GM12875 (cell line): Measurements from ENCODE around the gene KIAA2012.

Source experiments
- H3K4me3 ChIP-seq: one replicate; pipeline ENCODE4 v1.5.1; 2011; ENCODE audit warnings: low read depth, low read length, control low read depth
- CTCF ChIP-seq: IDR thresholded peaks from 2 replicates; pipeline ENCODE4 v1.5.1; 2011; ENCODE audit warnings: low read depth, mild to moderate bottlenecking, control low read depth, inconsistent platforms, low read length, moderate library complexity, borderline replicate concordance; ENCODE audit not compliant: insufficient read depth

Gene KIAA2012

GRCh38 chr2:202066875-202067274 is 6.2 kb upstream of the KIAA2012 start:
- H3K4me3 ChIP-seq: no peak overlapping the region
- no peak for TF ChIP-seq CTCF

- H3K4me3 ChIP-seq: no peak overlapping the region
- TF ChIP-seq CTCF: no peak
Observed at GRCh38 chr2:202067589-202067988, 5.5 kb upstream of the KIAA2012 start.

GRCh38 chr2:202069170-202070067 is 3.6 kb upstream of the KIAA2012 start:
- TF ChIP-seq CTCF: no peak
- H3K4me3 ChIP-seq: no peak overlapping the region

GRCh38 chr2:202071107-202071506 is 1.9 kb upstream of the KIAA2012 start:
- H3K4me3 ChIP-seq: no peak overlapping the region
- TF ChIP-seq CTCF: no peak

- H3K4me3 ChIP-seq: no peak overlapping the region
- TF ChIP-seq CTCF: peak; percentile 44; the same call in 1 of the 2 replicates
Observed at GRCh38 chr2:202072226-202072625, 829 bp upstream of the KIAA2012 start.

- no peak overlapping the region for H3K4me3 ChIP-seq
- no peak for TF ChIP-seq CTCF
Observed at GRCh38 chr2:202074324-202074723, 1.3 kb downstream of the KIAA2012 start.

- TF ChIP-seq CTCF: no peak
- no peak overlapping the region for H3K4me3 ChIP-seq
Observed at GRCh38 chr2:202079310-202079709, 6.3 kb downstream of the KIAA2012 start.
